ENCODE measurements around the gene DGKH.

The DGKH gene

GRCh38 chr13:42284068-42284467, 235.6 kb downstream of the DGKH start:
- no peak for DNase-seq

All from activated naive CD4-positive, alpha-beta T cell (primary cell).